GDM1 (cell line): ENCODE data around the gene TNRC6A.
"Not testable (repeated sequence)": the region's sequence is repeated elsewhere in the genome, so short reads cannot be mapped to it uniquely, and the experiment has no call there.

Experiments used
- DNase-seq: peaks from one replicate; lab custom pipeline; 2025; lab: John Stamatoyannopoulos, UW

TNRC6A gene

GRCh38 chr16:24729243-24729950, at the start of gene TNRC6A:
Gene TNRC6A, plus strand, starts transcription at chr16:24729651. Its CDS starts 191 bp downstream, at chr16:24729842.
- peak; percentile 68 for DNase-seq

GRCh38 chr16:24681793-24682192, 47.7 kb upstream of the TNRC6A start:
- no peak for DNase-seq

- no peak for DNase-seq
Measured at GRCh38 chr16:24683250-24683649, 46.2 kb upstream of the TNRC6A start.

GRCh38 chr16:24683847-24684493, 45.5 kb upstream of the TNRC6A start:
- DNase-seq = no peak

GRCh38 chr16:24685539-24686432, 43.7 kb upstream of the TNRC6A start:
- no peak for DNase-seq

GRCh38 chr16:24686678-24687077, 42.8 kb upstream of the TNRC6A start:
- no peak for DNase-seq

GRCh38 chr16:24688359-24688758, 41.1 kb upstream of the TNRC6A start:
- DNase-seq = no peak

- DNase-seq = no peak
Measured at GRCh38 chr16:24689128-24689527, 40.3 kb upstream of the TNRC6A start.

GRCh38 chr16:24692854-24693253, 36.6 kb upstream of the TNRC6A start:
- DNase-seq = no peak

GRCh38 chr16:24694931-24695330, 34.5 kb upstream of the TNRC6A start:
- DNase-seq = no peak

- DNase-seq = no peak
Measured at GRCh38 chr16:24696699-24697098, 32.8 kb upstream of the TNRC6A start.

- no peak for DNase-seq
Measured at GRCh38 chr16:24698308-24698707, 31.1 kb upstream of the TNRC6A start.

- no peak for DNase-seq
Measured at GRCh38 chr16:24699151-24699723, 30.2 kb upstream of the TNRC6A start.

GRCh38 chr16:24700549-24701392, 28.7 kb upstream of the TNRC6A start:
- no peak for DNase-seq

- DNase-seq = no peak
Measured at GRCh38 chr16:24701521-24701951, 27.9 kb upstream of the TNRC6A start.

GRCh38 chr16:24707760-24708159, 21.7 kb upstream of the TNRC6A start:
- DNase-seq = not testable (repeated sequence)

GRCh38 chr16:24713379-24713778, 16.1 kb upstream of the TNRC6A start:
- no peak for DNase-seq

GRCh38 chr16:24717411-24717810, 12.0 kb upstream of the TNRC6A start:
- no peak for DNase-seq

GRCh38 chr16:24718967-24719521, 10.4 kb upstream of the TNRC6A start:
- no peak for DNase-seq

GRCh38 chr16:24721830-24722238, 7.6 kb upstream of the TNRC6A start:
- DNase-seq = no peak

- DNase-seq = no peak
Measured at GRCh38 chr16:24723663-24724062, 5.8 kb upstream of the TNRC6A start.
